CD8-positive, alpha-beta memory T cell (primary cell): Measurements from ENCODE around the gene CECR2. TPM values are rescaled to one million over a fixed set of nuclear protein-coding genes. Genes with fewer than 3 reads are reported as not detected.

Source experiments
- CTCF ChIA-PET: fragments of 350-600 bp; sonication (Branson Sonifier 250); formaldehyde crosslinking; loops from one replicate; lab custom pipeline; 2021; ENCODE audit warnings: antibody characterized with exemption; lab: Charles Lee
- POLR2A ChIA-PET: fragments of 350-600 bp; sonication (Branson Sonifier 250); formaldehyde crosslinking; loops from one replicate; lab custom pipeline; 2021; ENCODE audit warnings: antibody characterized with exemption; lab: Charles Lee
- DNase-seq, 5 donors: peaks; one replicate each; pipeline versions ENCODE4 v3.0.0 to v3.0.0-alpha.2; 2020 to 2022; ENCODE audit warnings: mixed read lengths in 1 of 5
- H3K27ac ChIP-seq: one replicate; pipeline ENCODE4 v1.7.0; 2013; ENCODE audit warnings: low read depth, mild to moderate bottlenecking, low read length, moderate library complexity
- H3K27me3 ChIP-seq: 2 replicates; pipeline ENCODE4 v1.7.0; 2013; ENCODE audit warnings: low read length, mild to moderate bottlenecking; ENCODE audit not compliant: insufficient read depth, poor library complexity, severe bottlenecking
- H3K36me3 ChIP-seq: 2 replicates; pipeline ENCODE4 v1.7.0; 2013; ENCODE audit warnings: mild to moderate bottlenecking, low read length, moderate library complexity; ENCODE audit not compliant: insufficient read depth
- H3K4me1 ChIP-seq: 2 replicates; pipeline ENCODE4 v1.7.0; 2013; ENCODE audit warnings: mild to moderate bottlenecking, low read length, moderate library complexity; ENCODE audit not compliant: insufficient read depth
- H3K4me3 ChIP-seq: 2 replicates; pipeline ENCODE4 v1.7.0; 2013; ENCODE audit warnings: mild to moderate bottlenecking, low read length
- H3K9me3 ChIP-seq: 2 replicates; pipeline ENCODE4 v1.7.0; 2013; ENCODE audit warnings: mild to moderate bottlenecking, low read length
- H3K27ac Mint-ChIP-seq, 8 donors: one replicate each; pipeline ENCODE4 v1.8.0; 2020 to 2021; ENCODE audit warnings: mixed read lengths in 8 of 8, mild to moderate bottlenecking in 6 of 8, inconsistent platforms in 3 of 8, moderate library complexity in 3 of 8
- H3K27me3 Mint-ChIP-seq, 2 donors: one replicate each; pipeline ENCODE4 v1.8.0; 2020 to 2021; ENCODE audit warnings: mixed read lengths in 2 of 2, mild to moderate bottlenecking in 1 of 2, moderate library complexity in 1 of 2
- H3K36me3 Mint-ChIP-seq, 3 donors: one replicate each; pipeline ENCODE4 v1.8.0; 2020 to 2021; ENCODE audit warnings: mixed read lengths in 3 of 3, inconsistent platforms in 1 of 3, mild to moderate bottlenecking in 1 of 3
- H3K4me1 Mint-ChIP-seq, 3 donors: one replicate each; pipeline ENCODE4 v1.8.0; 2020 to 2021; ENCODE audit warnings: mixed read lengths in 3 of 3, inconsistent platforms in 1 of 3, mild to moderate bottlenecking in 1 of 3
- H3K4me3 Mint-ChIP-seq, 7 donors: one replicate each; pipeline ENCODE4 v1.8.0; 2020 to 2021; ENCODE audit warnings: mixed read lengths in 7 of 7, mild to moderate bottlenecking in 6 of 7, moderate library complexity in 4 of 7, inconsistent platforms in 2 of 7
- H3K9me3 Mint-ChIP-seq, 5 donors: one replicate each; pipeline ENCODE4 v1.8.0; 2020 to 2022; ENCODE audit warnings: mixed read lengths in 5 of 5, mild to moderate bottlenecking in 3 of 5, moderate library complexity in 2 of 5, inconsistent platforms in 1 of 5
- polyA plus RNA-seq: library from polyadenylated mRNA; unstranded; fragments of 300-500 nt; fragmentation: Illumina TruSeq; gene quantifications from one replicate; pipeline ENCODE4 v1.2.3, GENCODE V29; 2021
- total RNA-seq, 2 experiments: library from RNA; stranded (reverse); gene quantifications; one replicate each; pipeline ENCODE4 v1.2.3, GENCODE V29; 2021

CECR2 gene
- total and polyA plus RNA-seq, 3 experiments from 2014 or later: not detected

DNA sequence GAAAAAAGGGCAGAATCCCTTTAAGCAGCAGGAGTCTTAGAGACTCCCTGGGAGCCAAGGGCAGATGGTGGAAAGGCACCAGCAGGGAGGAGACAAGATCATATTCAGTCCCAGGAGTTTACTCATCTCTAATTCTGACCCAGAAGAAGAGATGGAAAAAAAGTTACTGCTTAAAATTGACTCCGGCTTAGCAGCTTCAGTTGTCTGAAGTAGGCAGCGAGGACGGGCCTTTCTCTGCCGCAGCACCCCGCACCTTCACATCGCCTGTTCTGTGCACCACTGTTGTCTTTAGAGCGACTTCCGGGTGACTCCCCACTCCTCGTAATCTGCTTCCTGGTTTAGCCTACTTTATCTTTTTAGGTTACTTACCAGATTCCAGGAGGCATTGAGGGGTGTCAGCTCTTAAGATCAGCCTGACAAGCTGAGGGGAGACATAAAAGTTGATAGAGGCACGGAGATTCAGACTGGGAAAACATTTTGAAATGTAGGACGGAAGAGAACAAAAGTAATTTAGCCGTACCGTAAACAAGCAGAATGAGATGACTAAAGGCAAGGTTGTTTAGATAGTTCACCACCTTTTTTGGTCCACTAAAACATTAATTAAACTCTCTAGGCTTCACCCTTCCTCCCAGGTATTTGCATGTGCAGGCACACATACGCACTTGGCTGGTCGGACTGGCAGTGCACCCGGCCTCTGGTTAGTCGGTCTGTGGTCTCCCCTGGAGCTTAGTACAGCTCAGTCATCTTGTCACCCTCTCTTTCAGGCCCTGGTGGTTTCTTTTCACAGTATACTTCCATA is 74.3 kb downstream of the CECR2 start:
- DNase-seq: no peak
- no peaks in the 10 kb centered on the region for H3K36me3 ChIP-seq
- H3K4me3 ChIP-seq: no peak overlapping the region
- no peaks in the 10 kb centered on the region for H3K27me3 ChIP-seq
- no peaks in the 10 kb centered on the region for H3K9me3 ChIP-seq
- no peak overlapping the region for H3K27ac Mint-ChIP-seq
- POLR2A ChIA-PET: no interaction called here
- H3K27me3 Mint-ChIP-seq: peaks cover 13 to 32% of the 10 kb centered on the region in 2 donors
- H3K27ac ChIP-seq: no peak overlapping the region
- H3K4me3 Mint-ChIP-seq: no peak overlapping the region
- no peaks in the 10 kb centered on the region for H3K9me3 Mint-ChIP-seq
- no peaks in the 10 kb centered on the region for H3K4me1 ChIP-seq
- H3K4me1 Mint-ChIP-seq: no peaks in the 10 kb centered on the region
- H3K36me3 Mint-ChIP-seq: no peaks in the 10 kb centered on the region
- CTCF ChIA-PET: no interaction called here

DNA sequence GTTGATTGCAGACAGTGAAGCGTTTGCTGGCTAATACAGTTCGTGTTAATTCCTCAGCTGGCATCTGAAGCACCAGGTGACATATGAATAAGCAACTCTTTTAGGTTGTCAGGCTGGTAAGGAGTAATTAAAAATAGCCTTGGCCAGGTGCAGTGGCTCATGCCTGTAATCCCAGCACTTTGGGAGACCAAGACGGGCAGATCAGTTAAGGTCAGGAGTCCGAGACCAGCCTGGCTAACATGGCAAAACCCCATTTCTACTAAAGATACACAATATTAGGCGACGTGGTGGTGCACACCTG is 74.9 kb downstream of the CECR2 start:
- ChIA-PET POLR2A (no interaction called here), CTCF (no interaction called here)
- Histone ChIP-seq H3K27me3 (no peaks in the 10 kb centered on the region), H3K9me3 (no peaks in the 10 kb centered on the region), H3K4me3 (no peak overlapping the region), H3K36me3 (no peaks in the 10 kb centered on the region), H3K27ac (no peak overlapping the region), H3K4me1 (no peaks in the 10 kb centered on the region)
- Mint-ChIP-seq H3K36me3 (no peaks in the 10 kb centered on the region), H3K4me1 (no peaks in the 10 kb centered on the region), H3K27ac (no peak overlapping the region), H3K4me3 (no peak overlapping the region), H3K9me3 (no peaks in the 10 kb centered on the region), H3K27me3 (peaks cover 13 to 32% of the 10 kb centered on the region in 2 donors)
- no peak for DNase-seq

DNA sequence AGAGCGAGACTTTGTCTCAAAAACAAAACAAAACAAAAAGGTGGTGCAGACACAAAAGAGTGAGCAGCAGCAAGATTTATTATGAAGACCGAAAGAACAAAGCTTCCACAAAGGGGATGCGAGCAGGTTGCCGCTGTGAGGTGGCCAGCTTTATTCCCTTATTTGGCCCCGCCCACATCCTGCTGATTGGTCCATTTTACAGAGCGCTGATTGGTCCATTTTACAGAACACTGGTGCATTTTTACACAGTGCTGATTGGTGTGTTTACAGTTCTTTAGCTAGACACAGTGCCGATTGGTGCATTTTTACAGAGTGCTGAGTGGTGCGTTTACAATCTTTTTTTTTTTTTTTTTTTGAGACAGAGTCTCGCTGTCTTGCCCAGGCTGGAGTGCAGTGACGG is 77.4 kb downstream of the CECR2 start:
- CTCF ChIA-PET: no interaction called here
- Histone ChIP-seq H3K27ac (no peak overlapping the region), H3K27me3 (no peaks in the 10 kb centered on the region), H3K9me3 (no peaks in the 10 kb centered on the region), H3K4me1 (no peaks in the 10 kb centered on the region), H3K4me3 (no peak overlapping the region), H3K36me3 (no peaks in the 10 kb centered on the region)
- H3K4me1 Mint-ChIP-seq: no peaks in the 10 kb centered on the region
- H3K27ac Mint-ChIP-seq: no peak overlapping the region
- POLR2A ChIA-PET: no interaction called here
- H3K9me3 Mint-ChIP-seq: no peaks in the 10 kb centered on the region
- no peaks in the 10 kb centered on the region for H3K36me3 Mint-ChIP-seq
- no peak overlapping the region for H3K4me3 Mint-ChIP-seq
- no peak for DNase-seq
- peaks cover 12 to 26% of the 10 kb centered on the region in 2 donors for H3K27me3 Mint-ChIP-seq

DNA sequence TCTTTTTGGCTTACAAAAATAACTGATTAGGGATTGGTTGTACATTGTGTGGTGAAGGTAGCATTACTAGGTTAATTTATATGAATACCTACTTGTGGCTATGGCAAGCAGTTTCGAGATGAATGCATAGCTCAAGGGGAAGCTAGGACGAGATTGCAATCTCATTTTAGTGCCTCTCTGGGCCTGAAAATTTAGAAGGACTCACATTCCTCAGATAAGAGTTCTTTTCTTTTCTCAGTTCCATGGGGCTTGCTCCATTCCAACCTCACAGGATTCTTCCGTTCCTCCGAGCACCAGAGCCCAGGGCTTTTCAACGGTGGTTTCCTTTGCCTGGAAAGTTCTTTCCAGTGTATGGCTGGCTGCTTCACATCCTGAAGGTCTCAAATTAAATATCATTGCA is 82.1 kb downstream of the CECR2 start:
- peaks cover 6 to 7% of the 10 kb centered on the region in 2 donors for H3K27me3 Mint-ChIP-seq
- H3K4me1 Mint-ChIP-seq: no peaks in the 10 kb centered on the region
- ChIA-PET POLR2A (no interaction called here), CTCF (no interaction called here)
- DNase-seq: no peak
- H3K36me3 Mint-ChIP-seq: no peaks in the 10 kb centered on the region
- H3K9me3 Mint-ChIP-seq: peaks cover 0 to 4% (median 0%) of the 10 kb centered on the region in 5 donors
- Histone ChIP-seq H3K27ac (no peak overlapping the region), H3K4me1 (no peaks in the 10 kb centered on the region), H3K27me3 (no peaks in the 10 kb centered on the region), H3K9me3 (no peaks in the 10 kb centered on the region), H3K36me3 (no peaks in the 10 kb centered on the region), H3K4me3 (no peak overlapping the region)
- H3K27ac Mint-ChIP-seq: no peak overlapping the region
- H3K4me3 Mint-ChIP-seq: no peak overlapping the region

DNA sequence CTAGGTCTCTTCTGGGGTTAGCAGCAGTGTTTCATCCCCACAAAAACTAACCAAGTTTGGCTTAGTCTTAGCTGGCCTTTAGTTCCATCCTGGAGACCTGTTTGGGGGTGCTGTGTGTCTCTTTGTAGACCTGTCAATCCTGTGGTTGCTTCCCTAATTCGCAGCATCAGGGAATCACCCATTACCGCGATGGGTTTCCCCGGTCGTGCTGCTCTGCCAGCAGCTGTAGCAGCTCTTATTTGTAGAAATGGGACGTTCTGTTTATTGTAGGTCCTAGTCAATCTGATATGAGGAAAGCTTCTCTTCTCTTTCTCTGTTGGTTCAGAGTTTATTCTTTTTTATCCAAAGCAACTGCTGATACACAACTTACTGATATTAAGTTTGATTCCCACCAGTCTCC is 91.6 kb downstream of the CECR2 start:
- Histone ChIP-seq H3K4me3 (no peak overlapping the region), H3K36me3 (no peaks in the 10 kb centered on the region), H3K4me1 (no peaks in the 10 kb centered on the region), H3K27me3 (no peaks in the 10 kb centered on the region), H3K9me3 (no peaks in the 10 kb centered on the region), H3K27ac (no peak overlapping the region)
- CTCF ChIA-PET: no interaction called here
- Mint-ChIP-seq H3K36me3 (no peaks in the 10 kb centered on the region), H3K27ac (no peak overlapping the region), H3K4me1 (no peaks in the 10 kb centered on the region), H3K27me3 (peaks cover 8 to 22% of the 10 kb centered on the region in 2 donors), H3K4me3 (no peak overlapping the region), H3K9me3 (no peaks in the 10 kb centered on the region)
- DNase-seq: no peak
- POLR2A ChIA-PET: no interaction called here

DNA sequence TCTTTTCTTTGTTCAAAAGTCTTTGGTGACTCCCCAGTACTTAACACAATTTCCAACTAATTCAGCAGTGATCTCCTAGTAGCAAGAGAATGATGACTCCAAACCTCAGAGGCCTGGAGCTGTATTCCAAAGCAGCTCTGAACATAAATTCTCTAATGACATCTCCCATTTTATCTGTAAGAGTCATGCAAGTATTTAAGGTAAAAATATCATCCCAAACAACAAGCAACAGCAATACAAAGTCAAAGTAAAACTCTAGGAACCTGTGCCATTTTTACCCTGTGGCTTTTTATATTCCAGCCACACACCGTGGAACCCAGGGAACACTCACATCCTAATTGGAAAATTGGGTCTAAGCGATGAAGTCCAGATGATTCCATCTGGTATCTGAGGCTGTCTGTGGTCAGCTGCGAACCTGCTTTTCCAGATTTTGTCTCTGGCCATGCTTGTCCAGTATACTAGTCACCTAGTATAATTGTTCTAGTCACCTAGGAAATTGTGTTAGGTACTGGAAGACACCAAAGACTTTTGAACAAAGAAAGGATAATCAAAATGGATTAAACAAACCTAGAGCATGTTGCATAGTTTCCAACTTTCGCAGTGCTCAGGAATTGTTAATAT is 101.7 kb downstream of the CECR2 start:
- no peaks in the 10 kb centered on the region for H3K9me3 Mint-ChIP-seq
- DNase-seq: no peak
- Histone ChIP-seq H3K27ac (no peak overlapping the region), H3K27me3 (peaks cover 4% of the 10 kb centered on the region), H3K4me1 (no peaks in the 10 kb centered on the region), H3K36me3 (no peaks in the 10 kb centered on the region), H3K4me3 (no peak overlapping the region), H3K9me3 (no peaks in the 10 kb centered on the region)
- no peak overlapping the region for H3K4me3 Mint-ChIP-seq
- ChIA-PET CTCF (no interaction called here), POLR2A (no interaction called here)
- no peaks in the 10 kb centered on the region for H3K36me3 Mint-ChIP-seq
- H3K27me3 Mint-ChIP-seq: peaks cover 7 to 62% of the 10 kb centered on the region in 2 donors
- H3K4me1 Mint-ChIP-seq: no peaks in the 10 kb centered on the region
- no peak overlapping the region for H3K27ac Mint-ChIP-seq

DNA sequence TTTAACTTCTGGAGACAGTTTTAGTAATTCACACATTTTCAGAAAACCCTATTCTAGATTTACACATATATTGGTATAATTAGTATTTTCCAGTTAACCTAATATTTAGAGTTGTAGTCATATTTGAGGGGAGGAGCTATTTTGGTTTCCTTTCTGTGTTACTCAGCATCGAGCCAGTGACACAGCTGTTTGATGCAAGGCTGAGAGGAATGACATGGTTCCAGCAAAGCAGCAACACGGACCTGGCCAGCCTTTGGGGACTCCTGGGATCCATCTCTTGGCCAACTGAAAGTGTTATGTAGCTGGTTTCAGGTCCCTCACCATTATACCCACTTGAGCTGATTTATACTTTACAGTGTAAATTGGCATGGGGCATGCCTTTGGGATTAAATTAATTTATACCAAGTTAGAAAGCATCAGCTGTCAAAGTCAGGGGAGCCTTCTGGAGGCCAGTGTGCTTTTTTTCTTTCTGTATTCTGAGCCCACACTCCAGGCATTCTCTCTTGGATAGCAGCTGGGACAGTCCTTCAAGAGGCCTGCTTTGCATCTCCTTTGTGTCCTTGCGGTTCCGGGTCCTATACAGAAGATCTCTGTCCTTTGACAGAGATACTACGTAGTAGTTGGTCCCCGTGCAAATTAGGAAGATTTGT is 102.8 kb downstream of the CECR2 start:
- ChIA-PET CTCF (no interaction called here), POLR2A (interaction anchor here (0.6 kb wide), 1 partner anchor 76 kb away, joined by 8 read pairs; no protein-coding TSS in a partner anchor)
- Mint-ChIP-seq H3K9me3 (no peaks in the 10 kb centered on the region), H3K36me3 (no peaks in the 10 kb centered on the region), H3K4me3 (no peak overlapping the region), H3K27ac (no peak overlapping the region), H3K27me3 (peaks cover 7 to 57% of the 10 kb centered on the region in 2 donors), H3K4me1 (no peaks in the 10 kb centered on the region)
- H3K4me1 ChIP-seq: no peaks in the 10 kb centered on the region
- H3K9me3 ChIP-seq: no peaks in the 10 kb centered on the region
- H3K36me3 ChIP-seq: no peaks in the 10 kb centered on the region
- H3K4me3 ChIP-seq: no peak overlapping the region
- H3K27me3 ChIP-seq: peaks cover 4% of the 10 kb centered on the region
- H3K27ac ChIP-seq: no peak overlapping the region
- DNase-seq: no peak

DNA sequence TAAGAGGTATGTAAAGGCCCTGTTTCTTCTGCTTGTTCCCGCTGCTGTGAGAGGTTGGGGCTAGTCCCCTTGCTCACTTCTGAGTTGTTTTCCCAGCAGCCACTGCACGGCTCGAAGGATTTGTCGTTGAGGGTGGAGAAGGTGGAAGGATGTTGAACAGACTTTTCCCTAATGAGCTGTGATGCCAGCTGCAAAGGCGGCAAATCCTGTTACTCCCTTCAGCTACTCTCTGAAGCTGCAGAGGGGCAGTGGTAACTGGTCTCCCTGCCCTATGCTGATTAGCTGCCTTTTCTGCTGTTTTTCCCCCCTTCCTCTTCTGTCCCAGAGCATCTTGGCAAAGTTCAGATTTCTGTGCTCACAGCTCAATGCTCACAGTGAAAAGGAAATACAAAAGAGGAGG is 103.7 kb downstream of the CECR2 start:
- H3K4me3 Mint-ChIP-seq: no peak overlapping the region
- H3K36me3 Mint-ChIP-seq: no peaks in the 10 kb centered on the region
- DNase-seq: no peak
- H3K9me3 Mint-ChIP-seq: no peaks in the 10 kb centered on the region
- Histone ChIP-seq H3K27ac (no peak overlapping the region), H3K4me3 (no peak overlapping the region), H3K36me3 (no peaks in the 10 kb centered on the region), H3K27me3 (peaks cover 4% of the 10 kb centered on the region), H3K9me3 (no peaks in the 10 kb centered on the region), H3K4me1 (no peaks in the 10 kb centered on the region)
- H3K4me1 Mint-ChIP-seq: no peaks in the 10 kb centered on the region
- ChIA-PET POLR2A (no interaction called here), CTCF (interaction anchor here (1.7 kb wide), 1 partner anchor 29 kb away, joined by 3 read pairs; no protein-coding TSS in a partner anchor)
- H3K27ac Mint-ChIP-seq: peak overlapping the region in 1 of 8 donors; percentile 16
- H3K27me3 Mint-ChIP-seq: peaks cover 9 to 59% of the 10 kb centered on the region in 2 donors
